Subcutaneous abdominal adipose tissue (tissue), 5 donors: Measurements from ENCODE around the gene CCDC70.

Source experiments
- H3K27ac ChIP-seq: one replicate; pipeline ENCODE4 v1.7.0; 2013; ENCODE audit warnings: low read depth, mild to moderate bottlenecking, inconsistent platforms, low read length, moderate library complexity
- H3K27me3 ChIP-seq, 5 donors: one replicate each; pipeline ENCODE4 v1.7.0; 2013; ENCODE audit warnings: low read length in 5 of 5, inconsistent platforms in 1 of 5; ENCODE audit not compliant: control insufficient read depth in 5 of 5, insufficient read depth in 4 of 5
- H3K36me3 ChIP-seq, 5 donors: one replicate each; pipeline ENCODE4 v1.7.0; 2013; ENCODE audit warnings: low read length in 5 of 5; ENCODE audit not compliant: control insufficient read depth in 5 of 5, insufficient read depth in 5 of 5
- H3K4me1 ChIP-seq, 5 donors: one replicate each; pipeline ENCODE4 v1.7.0; 2013; ENCODE audit warnings: low read length in 5 of 5, mild to moderate bottlenecking in 3 of 5, moderate library complexity in 1 of 5; ENCODE audit not compliant: control insufficient read depth in 5 of 5, insufficient read depth in 5 of 5
- H3K4me3 ChIP-seq, 5 donors: one replicate each; pipeline ENCODE4 v1.7.0; 2013; ENCODE audit warnings: low read length in 5 of 5, low read depth in 1 of 5
- H3K9ac ChIP-seq, 5 donors: one replicate each; pipeline ENCODE4 v1.7.0; 2013; ENCODE audit warnings: low read length in 5 of 5, mild to moderate bottlenecking in 4 of 5, moderate library complexity in 3 of 5
- H3K9me3 ChIP-seq, 5 donors: one replicate each; pipeline ENCODE4 v1.7.0; 2013; ENCODE audit warnings: low read length in 5 of 5; ENCODE audit not compliant: control insufficient read depth in 5 of 5
- donor health status: healthy.
- donor health status: healthy.
- donor health status: healthy.
- donor health status: healthy.
- donor health status: healthy.

The CCDC70 gene

GRCh38 chr13:51861723-51862300, at the start of gene CCDC70:
Gene CCDC70, plus strand, starts transcription at chr13:51861969. Its CDS starts 3,443 bp downstream, at chr13:51865412.
- H3K27ac ChIP-seq = no peak within 1 kb of the TSS
- no peaks in the 10 kb centered on the region for H3K36me3 ChIP-seq
- no peaks in the 10 kb centered on the region for H3K9me3 ChIP-seq
- H3K27me3 ChIP-seq = peaks cover 0 to 7% (median 0%) of the 10 kb centered on the region in 5 donors
- no peak within 1 kb of the TSS for H3K4me3 ChIP-seq
- H3K4me1 ChIP-seq = no peaks in the 10 kb centered on the region
- H3K9ac ChIP-seq = no peak within 1 kb of the TSS

- Histone ChIP-seq H3K36me3 (no peaks in the 10 kb centered on the region), H3K4me1 (peaks cover 0 to 22% (median 16%) of the 10 kb centered on the region in 5 donors), H3K4me3 (no peak overlapping the region), H3K27ac (no peak overlapping the region), H3K9ac (no peak overlapping the region), H3K27me3 (peaks cover 0 to 11% (median 5%) of the 10 kb centered on the region in 5 donors), H3K9me3 (no peaks in the 10 kb centered on the region)
These were observed 47.7 kb upstream of the CCDC70 start for GRCh38 chr13:51814071-51814470.

- Histone ChIP-seq H3K4me1 (peaks cover 0 to 27% (median 22%) of the 10 kb centered on the region in 5 donors), H3K9ac (peak overlapping the region in 2 of 5 donors; percentile 31 to 50), H3K27me3 (peaks cover 0 to 11% (median 5%) of the 10 kb centered on the region in 5 donors), H3K9me3 (no peaks in the 10 kb centered on the region), H3K36me3 (no peaks in the 10 kb centered on the region), H3K4me3 (peak overlapping the region; percentile 37 to 69 (median 56)), H3K27ac (no peak overlapping the region)
These were observed 46.7 kb upstream of the CCDC70 start for GRCh38 chr13:51814825-51815650.

- Histone ChIP-seq H3K4me1 (peaks cover 0 to 27% (median 22%) of the 10 kb centered on the region in 5 donors), H3K27ac (no peak overlapping the region), H3K9me3 (no peaks in the 10 kb centered on the region), H3K4me3 (no peak overlapping the region), H3K9ac (no peak overlapping the region), H3K27me3 (peaks cover 0 to 11% (median 5%) of the 10 kb centered on the region in 5 donors), H3K36me3 (no peaks in the 10 kb centered on the region)
These were observed 45.9 kb upstream of the CCDC70 start for GRCh38 chr13:51815848-51816247.

GRCh38 chr13:51816604-51817249, 45.0 kb upstream of the CCDC70 start:
- no peak overlapping the region for H3K27ac ChIP-seq
- peaks cover 0 to 27% (median 22%) of the 10 kb centered on the region in 5 donors for H3K4me1 ChIP-seq
- no peaks in the 10 kb centered on the region for H3K9me3 ChIP-seq
- peaks cover 0 to 11% (median 5%) of the 10 kb centered on the region in 5 donors for H3K27me3 ChIP-seq
- H3K9ac ChIP-seq = no peak overlapping the region
- no peaks in the 10 kb centered on the region for H3K36me3 ChIP-seq
- H3K4me3 ChIP-seq = no peak overlapping the region

GRCh38 chr13:51817717-51818116, 44.1 kb upstream of the CCDC70 start:
- no peak overlapping the region for H3K9ac ChIP-seq
- peaks cover 0 to 31% (median 21%) of the 10 kb centered on the region in 5 donors for H3K4me1 ChIP-seq
- H3K4me3 ChIP-seq = no peak overlapping the region
- H3K9me3 ChIP-seq = no peaks in the 10 kb centered on the region
- H3K36me3 ChIP-seq = no peaks in the 10 kb centered on the region
- no peak overlapping the region for H3K27ac ChIP-seq
- H3K27me3 ChIP-seq = peaks cover 0 to 11% (median 5%) of the 10 kb centered on the region in 5 donors

GRCh38 chr13:51818276-51818675, 43.5 kb upstream of the CCDC70 start:
- H3K36me3 ChIP-seq = no peaks in the 10 kb centered on the region
- H3K27me3 ChIP-seq = peaks cover 0 to 11% (median 5%) of the 10 kb centered on the region in 5 donors
- H3K9ac ChIP-seq = no peak overlapping the region
- no peak overlapping the region for H3K27ac ChIP-seq
- H3K9me3 ChIP-seq = no peaks in the 10 kb centered on the region
- no peak overlapping the region for H3K4me3 ChIP-seq
- H3K4me1 ChIP-seq = peaks cover 0 to 31% (median 21%) of the 10 kb centered on the region in 5 donors

GRCh38 chr13:51818781-51819511, 42.8 kb upstream of the CCDC70 start:
- Histone ChIP-seq H3K9ac (no peak overlapping the region), H3K4me3 (no peak overlapping the region), H3K9me3 (no peaks in the 10 kb centered on the region), H3K27me3 (peaks cover 0 to 11% (median 5%) of the 10 kb centered on the region in 5 donors), H3K4me1 (peaks cover 0 to 31% (median 21%) of the 10 kb centered on the region in 5 donors), H3K36me3 (no peaks in the 10 kb centered on the region), H3K27ac (no peak overlapping the region)

GRCh38 chr13:51819544-51819943, 42.2 kb upstream of the CCDC70 start:
- Histone ChIP-seq H3K4me3 (no peak overlapping the region), H3K36me3 (no peaks in the 10 kb centered on the region), H3K4me1 (peaks cover 0 to 31% (median 21%) of the 10 kb centered on the region in 5 donors), H3K9me3 (no peaks in the 10 kb centered on the region), H3K27ac (no peak overlapping the region), H3K9ac (no peak overlapping the region), H3K27me3 (peaks cover 0 to 11% (median 5%) of the 10 kb centered on the region in 5 donors)
